AG04449 (cell line): ENCODE results near the gene OSCAR.
A peak's percentile ranks its signal among the peaks of the same experiment; 100 is the strongest.
"Not testable (repeated sequence)": the region's sequence is repeated elsewhere in the genome, so short reads cannot be mapped to it uniquely, and the experiment has no call there.

Experiments used
- CTCF ChIA-PET: fragments of 350-600 bp; formaldehyde crosslinking; extraction: SDS; loops from one replicate; lab custom pipeline; 2021; ENCODE audit warnings: antibody characterized with exemption; lab: Yijun Ruan, JAX
- POLR2A ChIA-PET: fragments of 400-600, 350-600 bp; formaldehyde crosslinking; extraction: SDS; loops from one replicate; lab custom pipeline; 2020; ENCODE audit warnings: antibody characterized with exemption, inconsistent platforms; lab: Yijun Ruan, JAX
- DNase-seq: peaks from one replicate; pipeline ENCODE4 v3.0.0-alpha.2; 2010; ENCODE audit warnings: low read depth, low spot score
- H3K4me3 ChIP-seq: 2 replicates; pipeline ENCODE4 v1.5.1; 2011; ENCODE audit warnings: low read depth, mild to moderate bottlenecking, control low read depth, low read length
- CTCF ChIP-seq: IDR thresholded peaks from one replicate; pipeline ENCODE4 v1.5.1; 2011; ENCODE audit warnings: mild to moderate bottlenecking, moderate library complexity, low read length, control low read depth, inconsistent platforms; ENCODE audit not compliant: insufficient read depth; ENCODE audit errors: missing control alignments

Gene OSCAR

GRCh38 chr19:54096617-54097106, 3.9 kb downstream of the OSCAR start:
- CTCF ChIA-PET, result interaction anchor here (0.6 to 1.9 kb wide), 8 partner anchors 10 to 324 kb away, joined by 3 to 9 read pairs (median 3); no protein-coding TSS in a partner anchor
- no peak for DNase-seq
- H3K4me3 ChIP-seq, result peak overlapping the region; percentile 46

GRCh38 chr19:54095859-54096616, 4.6 kb downstream of the OSCAR start:
- CTCF ChIA-PET, result interaction anchor here (1.0 to 2.1 kb wide), 5 partner anchors 41 to 303 kb away, joined by 3 to 9 read pairs (median 3); partner anchors contain the start of gene CNOT3
- DNase-seq, POLR2A ChIA-PET: not testable (repeated sequence)
- H3K4me3 ChIP-seq, result peak overlapping the region; percentile 51

More at GRCh38 chr19:54096617-54097106, 3.9 kb downstream of the OSCAR start:
- peak; percentile 55 for TF ChIP-seq CTCF
- POLR2A ChIA-PET, result no interaction called here

- DNase-seq, result no peak
- H3K4me3 ChIP-seq, result peak overlapping the region; percentile 51
- CTCF ChIA-PET, result interaction anchor here (0.7 to 2.1 kb wide), 5 partner anchors 13 to 303 kb away, joined by 3 to 9 read pairs (median 3); partner anchors contain the start of gene CNOT3
- TF ChIP-seq CTCF, result no peak
- POLR2A ChIA-PET, result no interaction called here
Observed at GRCh38 chr19:54095136-54095858, 5.3 kb downstream of the OSCAR start.

GRCh38 chr19:54094426-54095000, 6.1 kb downstream of the OSCAR start:
- CTCF ChIA-PET, result interaction anchor here (0.7 to 2.1 kb wide), 3 partner anchors 13 to 296 kb away, joined by 3 to 5 read pairs (median 3); no protein-coding TSS in a partner anchor
- no peak for TF ChIP-seq CTCF
- DNase-seq, result no peak
- H3K4me3 ChIP-seq, result no peak overlapping the region
- POLR2A ChIA-PET, result no interaction called here

- ChIA-PET POLR2A (no interaction called here), CTCF (interaction anchor here (1.2 kb wide), 1 partner anchor 292 kb away, joined by 5 read pairs; no protein-coding TSS in a partner anchor)
- no peak for DNase-seq
Observed at GRCh38 chr19:54084410-54084809, 16.2 kb downstream of the OSCAR start.

More at GRCh38 chr19:54084410-54084809, 16.2 kb downstream of the OSCAR start:
- no peak overlapping the region for H3K4me3 ChIP-seq
- no peak for TF ChIP-seq CTCF
